GM23338 (cell line): Measurements from ENCODE around the gene APOL2. TPM values are rescaled to one million over a fixed set of nuclear protein-coding genes. Genes with fewer than 3 reads are reported as not detected.

Source experiments
- ATAC-seq: fragments of 200-7000 bp; cut with Tn5 transposase; 3 replicates; pipeline ENCODE4 v1.9.1; 2020
- DNase-seq: peaks from one replicate; pipeline ENCODE4 v3.0.0-alpha.2; 2015; ENCODE audit warnings: low spot score
- H2AFZ ChIP-seq: fragments of 200-600 bp; sonication (generic); 2 replicates; pipeline ENCODE4 v1.8.0; 2016; ENCODE audit warnings: antibody characterized with exemption, mild to moderate bottlenecking, moderate library complexity
- H3F3A ChIP-seq: fragments of 200-600 bp; sonication (generic); replicated peaks from 2 replicates; pipeline ENCODE4 v1.8.0; 2017; ENCODE audit warnings: antibody characterized with exemption, mixed run types, low read depth
- H3K27ac ChIP-seq: fragments of 200-600 bp; sonication (generic); 2 replicates; pipeline ENCODE4 v1.6.1; 2016; ENCODE audit warnings: low read depth
- H3K27me3 ChIP-seq: fragments of 200-600 bp; sonication (generic); 2 replicates; pipeline ENCODE4 v1.8.0; 2016; ENCODE audit warnings: mild to moderate bottlenecking, mixed run types, moderate library complexity; ENCODE audit not compliant: insufficient read depth
- H3K36me3 ChIP-seq: fragments of 200-600 bp; sonication (generic); 2 replicates; pipeline ENCODE4 v1.8.0; 2016; ENCODE audit warnings: mild to moderate bottlenecking; ENCODE audit not compliant: insufficient read depth
- H3K4me1 ChIP-seq: fragments of 200-600 bp; sonication (generic); 2 replicates; pipeline ENCODE4 v1.8.0; 2016; ENCODE audit warnings: mild to moderate bottlenecking, moderate library complexity; ENCODE audit not compliant: insufficient read depth
- H3K4me2 ChIP-seq: fragments of 200-600 bp; sonication (generic); 2 replicates; pipeline ENCODE4 v1.7.1; 2017; ENCODE audit warnings: mixed run types
- H3K4me3 ChIP-seq: fragments of 200-600 bp; sonication (generic); 2 replicates; pipeline ENCODE4 v1.6.1; 2016; ENCODE audit warnings: mixed run types
- H3K79me2 ChIP-seq: fragments of 200-600 bp; sonication (generic); replicated peaks from 2 replicates; pipeline ENCODE4 v1.8.0; 2017; ENCODE audit warnings: mild to moderate bottlenecking; ENCODE audit not compliant: insufficient read depth
- H3K9me2 ChIP-seq: fragments of 200-600 bp; sonication (generic); 2 replicates; pipeline ENCODE4 v1.8.0; 2017; ENCODE audit not compliant: insufficient read depth
- H4K20me1 ChIP-seq: fragments of 200-600 bp; sonication (generic); replicated peaks from 2 replicates; pipeline ENCODE4 v1.8.0; 2017; ENCODE audit warnings: mild to moderate bottlenecking; ENCODE audit not compliant: insufficient read depth
- H3K27ac Mint-ChIP-seq: 2 replicates; pipeline ENCODE4 v1.8.0; 2020; ENCODE audit warnings: inconsistent platforms, mild to moderate bottlenecking, moderate library complexity, mixed read lengths
- H3K27me3 Mint-ChIP-seq: 3 replicates; pipeline ENCODE4 v1.8.0; 2022; ENCODE audit warnings: low read depth, mild to moderate bottlenecking, moderate library complexity, mixed read lengths, inconsistent platforms; ENCODE audit not compliant: insufficient read depth, poor library complexity
- H3K36me3 Mint-ChIP-seq: 3 replicates; pipeline ENCODE4 v1.8.0; 2021; ENCODE audit warnings: low read depth, mild to moderate bottlenecking, inconsistent platforms, moderate library complexity, mixed read lengths
- H3K4me1 Mint-ChIP-seq: 3 replicates; pipeline ENCODE4 v1.8.0; 2020; ENCODE audit warnings: mild to moderate bottlenecking, inconsistent platforms, mixed read lengths
- H3K4me3 Mint-ChIP-seq: 3 replicates; pipeline ENCODE4 v1.8.0; 2021; ENCODE audit warnings: moderate library complexity, mild to moderate bottlenecking, inconsistent platforms, mixed read lengths
- H3K9me3 Mint-ChIP-seq: 3 replicates; pipeline ENCODE4 v1.8.0; 2020; ENCODE audit warnings: moderate library complexity, mild to moderate bottlenecking, inconsistent platforms, mixed read lengths
- CREB1 ChIP-seq: fragments of 250-450 bp; sonication (Bioruptor Pico); IDR thresholded peaks from 2 replicates; pipeline ENCODE4 v1.5.0; 2020; ENCODE audit warnings: low read depth, mild to moderate bottlenecking, moderate library complexity
- EZH2phosphoT487 ChIP-seq: fragments of 200-600 bp; sonication (generic); IDR thresholded peaks from one replicate; pipeline ENCODE4 v1.8.1; 2018; ENCODE audit warnings: antibody characterized with exemption; ENCODE audit not compliant: unreplicated experiment
- JUNB ChIP-seq: IDR thresholded peaks from one replicate; pipeline ENCODE4 v1.6.1; 2016; ENCODE audit warnings: antibody characterized with exemption; ENCODE audit not compliant: unreplicated experiment
- NANOG ChIP-seq: IDR thresholded peaks from 2 replicates; pipeline ENCODE4 v1.6.1; 2016; ENCODE audit warnings: antibody characterized with exemption, borderline replicate concordance
- POLR2AphosphoS5 ChIP-seq: IDR thresholded peaks from 2 replicates; pipeline ENCODE4 v1.6.1; 2016; ENCODE audit warnings: antibody characterized with exemption, low read depth
- STAT1 ChIP-seq: IDR thresholded peaks from one replicate; pipeline ENCODE4 v1.6.1; 2016; ENCODE audit warnings: antibody characterized with exemption; ENCODE audit not compliant: unreplicated experiment
- ZNF114 ChIP-seq: fragments of 250-450 bp; sonication (Bioruptor Pico); IDR thresholded peaks from 2 replicates; pipeline ENCODE4 v1.5.0; 2020; ENCODE audit warnings: mild to moderate bottlenecking, moderate library complexity
- ZNF331 ChIP-seq: fragments of 250-450 bp; sonication (Bioruptor Pico); IDR thresholded peaks from 2 replicates; pipeline ENCODE4 v1.5.0; 2020; ENCODE audit warnings: low read depth, mild to moderate bottlenecking, moderate library complexity
- long read RNA-seq: library from polyadenylated mRNA; unstranded; transcript quantifications from one replicate; pipeline ENCODE4 v2.0.0, GENCODE V29; 2020; ENCODE audit not compliant: unreplicated experiment
- polyA plus RNA-seq: library from polyadenylated mRNA; unstranded; fragments of >200 nt; fragmentation: Nextera tagmentation; extraction: Ambion mirVana; gene quantifications from 2 replicates; pipeline ENCODE4 v1.2.1, GENCODE V29; 2016
- total RNA-seq: library from RNA; depleted of rRNA; stranded (reverse); fragments of >200 nt; shearing (Covaris generic); gene quantifications from 2 replicates; pipeline ENCODE4 v1.2.3, GENCODE V29; 2014; rRNA removed
- TF ChIP-seq, protein P1 (sequence below), 2 experiments: fragments of 200-600 bp in 1 of 2; sonication (generic) in 1 of 2; conservative IDR thresholded peaks; 2 replicates each; pipeline versions ENCODE4 v1.5.1 to v1.6.1; 2016 to 2017; ENCODE audit warnings: antibody characterized with exemption in 2 of 2, low read depth in 2 of 2, mild to moderate bottlenecking in 2 of 2, moderate library complexity in 1 of 2
- TF ChIP-seq, protein P2 (sequence below): IDR thresholded peaks from 2 replicates; pipeline ENCODE4 v1.6.1; 2016; ENCODE audit warnings: antibody characterized with exemption
- TF ChIP-seq, protein P3 (sequence below): IDR thresholded peaks from one replicate; pipeline ENCODE4 v1.6.1; 2018; ENCODE audit warnings: antibody characterized with exemption; ENCODE audit not compliant: unreplicated experiment

Gene APOL2, protein sequence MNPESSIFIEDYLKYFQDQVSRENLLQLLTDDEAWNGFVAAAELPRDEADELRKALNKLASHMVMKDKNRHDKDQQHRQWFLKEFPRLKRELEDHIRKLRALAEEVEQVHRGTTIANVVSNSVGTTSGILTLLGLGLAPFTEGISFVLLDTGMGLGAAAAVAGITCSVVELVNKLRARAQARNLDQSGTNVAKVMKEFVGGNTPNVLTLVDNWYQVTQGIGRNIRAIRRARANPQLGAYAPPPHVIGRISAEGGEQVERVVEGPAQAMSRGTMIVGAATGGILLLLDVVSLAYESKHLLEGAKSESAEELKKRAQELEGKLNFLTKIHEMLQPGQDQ
- 10.4 and 12.4 TPM in 2 replicates for total RNA-seq
- polyA plus RNA-seq: 4.9 and 5.5 TPM in 2 replicates
- long read RNA-seq, transcript APOL2-202 (5 exons, 2,551 nt): major isoform, 9 of 13 reads
- long read RNA-seq, partial matches to known transcripts: 0 of 13 reads
- long read RNA-seq, other reads (novel, unspliced or antisense): 3 of 13 reads

DNA sequence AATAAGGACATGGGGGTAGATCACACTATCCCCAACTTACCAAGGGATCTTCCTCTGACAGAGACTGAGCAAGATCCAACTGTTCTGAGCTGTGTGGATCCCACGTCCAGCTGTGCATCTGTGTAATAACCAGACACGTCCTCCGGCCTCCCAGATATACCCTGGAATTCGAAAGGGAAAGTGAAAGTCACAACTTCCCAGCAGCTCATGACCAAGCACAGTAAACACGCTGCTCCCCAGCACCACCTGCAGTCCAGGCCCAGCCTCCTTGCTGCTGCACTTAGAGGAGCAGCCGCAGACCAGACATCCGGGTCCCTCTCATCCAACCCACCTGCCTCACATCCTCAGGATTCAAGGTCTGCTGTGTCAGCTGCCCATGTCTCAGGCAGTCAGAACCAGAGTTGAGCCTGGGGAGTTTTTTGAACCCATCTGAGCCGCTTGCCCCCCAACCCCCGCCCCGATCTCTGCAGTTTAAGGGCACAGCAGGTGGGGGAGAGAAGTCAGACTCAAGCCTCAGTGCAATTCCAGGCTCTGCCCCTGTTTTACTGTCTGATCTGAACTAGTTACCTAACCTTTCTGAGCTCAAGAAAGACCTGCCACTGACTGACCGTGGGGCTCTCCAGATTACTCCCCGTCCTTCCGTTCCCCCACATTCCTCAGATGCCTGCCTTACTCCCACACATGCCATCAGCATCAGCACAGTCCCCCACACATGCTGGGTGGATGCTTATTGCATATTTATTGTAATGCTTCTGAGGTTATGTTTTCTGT lies at the start of gene APOL2:
Gene APOL2 (minus strand): TSS at position 127 of the 771 bp plus-strand sequence. CDS start 6,365 bp downstream, outside the sequence.
- no peaks in the 10 kb centered on the region for H3K27me3 ChIP-seq
- peak within 1 kb of the TSS; percentile 62; the same call in 1 of the 2 replicates for H3K27ac ChIP-seq
- Mint-ChIP-seq H3K4me3 (peak within 1 kb of the TSS; percentile 90), H3K27me3 (peaks cover 14% of the 10 kb centered on the region), H3K27ac (peak within 1 kb of the TSS; percentile 99), H3K36me3 (peaks cover 16% of the 10 kb centered on the region), H3K4me1 (peaks cover 22% of the 10 kb centered on the region), H3K9me3 (peaks cover 4% of the 10 kb centered on the region)
- H3K4me1 ChIP-seq: peaks cover 8% of the 10 kb centered on the region
- H3F3A ChIP-seq: no peaks in the 10 kb centered on the region
- peak; percentile 96 for DNase-seq
- H2AFZ ChIP-seq: peak within 1 kb of the TSS; percentile 88
- H3K36me3 ChIP-seq: no peaks in the 10 kb centered on the region; the same call in 1 of the 2 replicates
- H3K9me2 ChIP-seq: no peaks in the 10 kb centered on the region
- peak; percentile 100 for ATAC-seq
- peak within 1 kb of the TSS; percentile 81 for H3K4me2 ChIP-seq
- no peaks in the 10 kb centered on the region; the same call in 1 of the 2 replicates for H3K79me2 ChIP-seq
- H4K20me1 ChIP-seq: no peaks in the 10 kb centered on the region
- TF ChIP-seq JUNB: no peak
- TF ChIP-seq, protein P1, sequence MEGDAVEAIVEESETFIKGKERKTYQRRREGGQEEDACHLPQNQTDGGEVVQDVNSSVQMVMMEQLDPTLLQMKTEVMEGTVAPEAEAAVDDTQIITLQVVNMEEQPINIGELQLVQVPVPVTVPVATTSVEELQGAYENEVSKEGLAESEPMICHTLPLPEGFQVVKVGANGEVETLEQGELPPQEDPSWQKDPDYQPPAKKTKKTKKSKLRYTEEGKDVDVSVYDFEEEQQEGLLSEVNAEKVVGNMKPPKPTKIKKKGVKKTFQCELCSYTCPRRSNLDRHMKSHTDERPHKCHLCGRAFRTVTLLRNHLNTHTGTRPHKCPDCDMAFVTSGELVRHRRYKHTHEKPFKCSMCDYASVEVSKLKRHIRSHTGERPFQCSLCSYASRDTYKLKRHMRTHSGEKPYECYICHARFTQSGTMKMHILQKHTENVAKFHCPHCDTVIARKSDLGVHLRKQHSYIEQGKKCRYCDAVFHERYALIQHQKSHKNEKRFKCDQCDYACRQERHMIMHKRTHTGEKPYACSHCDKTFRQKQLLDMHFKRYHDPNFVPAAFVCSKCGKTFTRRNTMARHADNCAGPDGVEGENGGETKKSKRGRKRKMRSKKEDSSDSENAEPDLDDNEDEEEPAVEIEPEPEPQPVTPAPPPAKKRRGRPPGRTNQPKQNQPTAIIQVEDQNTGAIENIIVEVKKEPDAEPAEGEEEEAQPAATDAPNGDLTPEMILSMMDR (conservative IDR thresholded peaks at IDR 0.05; ENCODE audit: low read depth in 2 of 2): peak; percentile 54 to 72
- TF ChIP-seq, protein P2, sequence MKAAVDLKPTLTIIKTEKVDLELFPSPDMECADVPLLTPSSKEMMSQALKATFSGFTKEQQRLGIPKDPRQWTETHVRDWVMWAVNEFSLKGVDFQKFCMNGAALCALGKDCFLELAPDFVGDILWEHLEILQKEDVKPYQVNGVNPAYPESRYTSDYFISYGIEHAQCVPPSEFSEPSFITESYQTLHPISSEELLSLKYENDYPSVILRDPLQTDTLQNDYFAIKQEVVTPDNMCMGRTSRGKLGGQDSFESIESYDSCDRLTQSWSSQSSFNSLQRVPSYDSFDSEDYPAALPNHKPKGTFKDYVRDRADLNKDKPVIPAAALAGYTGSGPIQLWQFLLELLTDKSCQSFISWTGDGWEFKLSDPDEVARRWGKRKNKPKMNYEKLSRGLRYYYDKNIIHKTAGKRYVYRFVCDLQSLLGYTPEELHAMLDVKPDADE: no peak
- H3K4me3 ChIP-seq: peak within 1 kb of the TSS; percentile 55

DNA sequence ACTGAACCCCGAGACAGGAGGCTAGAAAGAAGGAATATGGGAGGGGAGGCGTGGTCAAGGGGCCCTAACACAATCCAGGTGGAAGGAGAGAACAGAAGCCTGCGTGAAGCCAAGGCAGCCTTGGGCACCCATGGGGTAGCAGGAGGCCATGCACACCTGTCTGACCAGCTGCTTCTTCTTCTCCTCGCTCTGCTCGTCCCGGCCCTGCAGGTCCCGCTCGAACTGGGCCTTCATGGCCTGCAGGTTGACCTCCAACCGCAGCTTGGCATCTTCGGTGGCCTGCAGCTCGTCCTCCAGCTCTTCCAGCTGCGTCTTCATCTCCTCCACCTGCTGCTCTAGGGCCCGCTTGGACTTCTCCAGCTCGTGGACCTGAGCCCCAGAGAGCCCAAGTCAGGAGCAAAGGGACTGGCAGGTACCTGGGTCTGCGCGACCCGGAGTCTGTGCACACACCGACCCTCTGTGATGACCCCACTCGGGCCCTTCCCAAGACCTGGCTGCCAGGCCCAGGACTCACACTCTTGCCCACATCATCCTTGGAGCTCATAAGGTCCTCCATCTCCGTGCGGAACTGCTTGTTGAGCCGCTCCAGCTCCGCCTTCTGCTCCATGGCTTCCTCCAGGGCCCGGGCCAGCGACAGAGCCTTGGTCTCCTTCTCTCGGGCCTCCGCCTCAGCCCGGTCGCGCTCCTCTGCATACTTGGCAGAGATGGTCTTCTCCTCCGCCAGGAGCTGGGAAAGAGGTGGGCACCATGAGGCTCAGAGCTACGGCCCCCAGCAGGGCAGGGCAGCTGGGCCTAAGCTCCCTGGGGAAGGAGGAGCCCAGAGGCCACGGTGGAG lies 49.5 kb upstream of the APOL2 start:
- Histone ChIP-seq H3K36me3 (peaks cover 59% of the 10 kb centered on the region), H3K27ac (no peak overlapping the region), H3K4me1 (no peaks in the 10 kb centered on the region), H3K4me2 (no peak overlapping the region), H3K27me3 (no peaks in the 10 kb centered on the region), H3K9me2 (0 out of 2 replicates have a peak, but pooled peaks cover 4% of the 10 kb centered on the region), H4K20me1 (no peaks in the 10 kb centered on the region; the same call in none of the 2 replicates), H3F3A (peaks cover 11% of the 10 kb centered on the region; the same call in 1 of the 2 replicates), H3K4me3 (no peak overlapping the region), H2AFZ (no peak overlapping the region), H3K79me2 (no peaks in the 10 kb centered on the region)
- H3K27me3 Mint-ChIP-seq: peaks cover 14% of the 10 kb centered on the region
- H3K9me3 Mint-ChIP-seq: peaks cover 27% of the 10 kb centered on the region
- no peak overlapping the region for H3K4me3 Mint-ChIP-seq
- peaks cover 7% of the 10 kb centered on the region for H3K4me1 Mint-ChIP-seq
- peaks cover 93% of the 10 kb centered on the region for H3K36me3 Mint-ChIP-seq
- ATAC-seq (no peak), DNase-seq (no peak)
- H3K27ac Mint-ChIP-seq: no peak overlapping the region
- TF ChIP-seq, protein P1 (conservative IDR thresholded peaks at IDR 0.05; ENCODE audit: low read depth in 2 of 2): no peak
- TF ChIP-seq ZNF114 (CRISPR knock-in tag) (no peak), NANOG (no peak), CREB1 (CRISPR knock-in tag) (no peak), ZNF331 (CRISPR knock-in tag) (no peak), STAT1 (no peak), POLR2AphosphoS5 (no peak; the same call in 1 of the 2 replicates), EZH2phosphoT487 (no peak)
- TF ChIP-seq, protein P3, sequence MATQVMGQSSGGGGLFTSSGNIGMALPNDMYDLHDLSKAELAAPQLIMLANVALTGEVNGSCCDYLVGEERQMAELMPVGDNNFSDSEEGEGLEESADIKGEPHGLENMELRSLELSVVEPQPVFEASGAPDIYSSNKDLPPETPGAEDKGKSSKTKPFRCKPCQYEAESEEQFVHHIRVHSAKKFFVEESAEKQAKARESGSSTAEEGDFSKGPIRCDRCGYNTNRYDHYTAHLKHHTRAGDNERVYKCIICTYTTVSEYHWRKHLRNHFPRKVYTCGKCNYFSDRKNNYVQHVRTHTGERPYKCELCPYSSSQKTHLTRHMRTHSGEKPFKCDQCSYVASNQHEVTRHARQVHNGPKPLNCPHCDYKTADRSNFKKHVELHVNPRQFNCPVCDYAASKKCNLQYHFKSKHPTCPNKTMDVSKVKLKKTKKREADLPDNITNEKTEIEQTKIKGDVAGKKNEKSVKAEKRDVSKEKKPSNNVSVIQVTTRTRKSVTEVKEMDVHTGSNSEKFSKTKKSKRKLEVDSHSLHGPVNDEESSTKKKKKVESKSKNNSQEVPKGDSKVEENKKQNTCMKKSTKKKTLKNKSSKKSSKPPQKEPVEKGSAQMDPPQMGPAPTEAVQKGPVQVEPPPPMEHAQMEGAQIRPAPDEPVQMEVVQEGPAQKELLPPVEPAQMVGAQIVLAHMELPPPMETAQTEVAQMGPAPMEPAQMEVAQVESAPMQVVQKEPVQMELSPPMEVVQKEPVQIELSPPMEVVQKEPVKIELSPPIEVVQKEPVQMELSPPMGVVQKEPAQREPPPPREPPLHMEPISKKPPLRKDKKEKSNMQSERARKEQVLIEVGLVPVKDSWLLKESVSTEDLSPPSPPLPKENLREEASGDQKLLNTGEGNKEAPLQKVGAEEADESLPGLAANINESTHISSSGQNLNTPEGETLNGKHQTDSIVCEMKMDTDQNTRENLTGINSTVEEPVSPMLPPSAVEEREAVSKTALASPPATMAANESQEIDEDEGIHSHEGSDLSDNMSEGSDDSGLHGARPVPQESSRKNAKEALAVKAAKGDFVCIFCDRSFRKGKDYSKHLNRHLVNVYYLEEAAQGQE: no peak
